HG03097 (cell line): Measurements from ENCODE around the gene P2RY12.
A peak's percentile ranks its signal among the peaks of the same experiment; 100 is the strongest.
"Not testable (repeated sequence)": the region's sequence is repeated elsewhere in the genome, so short reads cannot be mapped to it uniquely, and the experiment has no call there.

ENCODE experiments used
- ATAC-seq: cut with Tn5 transposase; IDR thresholded peaks from one replicate; pipeline ENCODE4 v1.9.1; 2021; ENCODE audit not compliant: unreplicated experiment, low FRiP score

The P2RY12 gene

DNA sequence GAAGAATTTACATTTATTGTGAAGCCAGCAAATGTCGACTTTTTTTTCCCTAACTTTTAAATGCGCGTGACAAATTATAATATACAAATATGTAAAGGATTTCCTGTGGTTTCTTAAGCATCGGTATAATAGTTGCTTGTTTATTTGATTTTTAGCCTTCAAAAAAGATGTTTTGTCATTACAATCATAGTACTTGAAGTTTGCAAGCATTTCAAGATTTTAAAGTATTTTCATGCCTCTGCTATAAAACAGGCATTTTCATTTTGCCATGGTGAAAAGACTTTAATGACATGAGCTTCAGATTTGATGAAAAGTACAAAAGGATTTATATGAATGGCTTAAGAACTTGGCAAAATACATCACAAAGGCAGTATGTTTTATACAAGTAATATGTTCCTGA, 9.4 kb upstream of the P2RY12 start:
- ATAC-seq: no peak

GRCh38 chr3:151393146-151393830, 8.7 kb upstream of the P2RY12 start:
- no peak for ATAC-seq

- not testable (repeated sequence) for ATAC-seq
Measured at GRCh38 chr3:151392191-151392590, 7.6 kb upstream of the P2RY12 start.

GRCh38 chr3:151391720-151392119, 7.2 kb upstream of the P2RY12 start:
- no peak for ATAC-seq

DNA sequence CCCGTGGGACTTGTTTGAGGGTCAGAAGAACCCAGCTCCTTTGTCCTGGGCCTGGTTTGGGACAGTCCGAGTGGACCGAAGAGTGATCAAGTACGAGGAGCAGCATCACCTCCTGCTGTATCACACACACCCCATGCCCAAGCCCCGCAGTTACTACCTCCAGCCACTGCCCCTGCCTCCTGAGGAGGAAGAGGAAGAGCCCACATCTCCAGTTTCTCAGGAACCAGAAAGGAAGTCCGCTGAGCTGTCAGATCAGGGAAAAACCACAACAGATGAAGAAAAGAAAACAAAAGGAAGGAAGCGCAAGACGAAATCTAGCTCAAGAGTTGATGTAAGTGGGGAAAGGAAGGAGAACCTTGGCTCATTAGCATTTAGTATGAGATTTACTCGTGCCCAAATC, 3.3 kb upstream of the P2RY12 start:
- no peak for ATAC-seq

- ATAC-seq: no peak
Measured at GRCh38 chr3:151387432-151387831, 2.9 kb upstream of the P2RY12 start.

DNA sequence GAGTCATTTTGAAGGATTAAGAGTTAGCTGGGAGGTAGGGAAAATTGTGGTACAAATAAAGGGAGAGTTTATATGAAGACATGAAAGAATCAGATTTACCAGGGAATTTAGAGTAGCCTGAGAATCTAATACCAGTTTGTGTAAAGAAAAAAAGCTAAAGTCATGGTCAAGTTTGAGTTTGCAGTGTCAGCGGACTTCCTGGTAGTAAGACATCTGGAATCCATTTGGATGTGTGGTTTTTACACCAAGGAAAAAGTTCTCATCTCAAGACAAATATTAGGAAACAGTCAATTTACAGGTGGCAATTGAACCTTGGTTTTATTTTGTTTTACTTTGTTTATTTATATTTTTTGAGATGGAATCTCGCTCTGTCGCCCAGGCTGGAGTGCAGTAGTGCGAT, 1.5 kb upstream of the P2RY12 start:
- ATAC-seq: no peak

DNA sequence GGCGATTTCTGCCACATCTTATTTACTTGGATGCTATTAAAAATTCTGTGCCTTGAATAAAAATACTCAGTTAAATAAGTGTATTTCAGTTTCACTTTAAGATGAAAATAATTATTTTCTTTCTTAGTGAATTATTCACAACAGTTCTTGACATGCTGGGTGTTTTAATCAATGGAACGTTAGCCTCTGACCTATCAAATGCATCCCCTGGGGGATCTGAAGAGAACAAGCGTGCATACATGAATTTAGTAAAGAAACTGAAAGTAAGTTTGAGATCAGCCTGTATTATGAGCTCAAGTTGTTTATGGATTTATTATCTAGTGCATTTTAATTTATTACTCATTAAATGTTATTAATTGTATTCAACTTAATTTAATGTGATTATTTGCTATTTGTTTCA, 597 bp downstream of the P2RY12 start:
- ATAC-seq: peak; percentile 74

DNA sequence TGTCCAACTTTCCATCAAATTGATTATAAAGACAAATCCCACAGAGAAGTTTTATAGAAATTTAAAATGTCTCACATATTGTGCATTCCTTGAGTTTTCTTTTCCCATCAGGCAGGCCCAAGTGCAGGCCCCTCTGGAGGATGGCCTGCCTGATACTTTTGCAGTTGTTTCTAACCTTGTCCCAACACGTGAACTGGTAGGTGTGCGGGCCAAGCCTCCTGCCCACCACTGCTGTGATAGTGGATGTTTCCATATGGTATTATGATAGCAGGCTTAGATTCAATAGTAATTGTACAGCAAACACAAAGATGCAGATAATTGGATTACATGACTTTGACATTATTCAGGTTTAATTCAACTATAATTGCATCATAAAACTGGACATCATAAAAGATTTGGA, 1.4 kb downstream of the P2RY12 start:
- ATAC-seq: no peak

DNA sequence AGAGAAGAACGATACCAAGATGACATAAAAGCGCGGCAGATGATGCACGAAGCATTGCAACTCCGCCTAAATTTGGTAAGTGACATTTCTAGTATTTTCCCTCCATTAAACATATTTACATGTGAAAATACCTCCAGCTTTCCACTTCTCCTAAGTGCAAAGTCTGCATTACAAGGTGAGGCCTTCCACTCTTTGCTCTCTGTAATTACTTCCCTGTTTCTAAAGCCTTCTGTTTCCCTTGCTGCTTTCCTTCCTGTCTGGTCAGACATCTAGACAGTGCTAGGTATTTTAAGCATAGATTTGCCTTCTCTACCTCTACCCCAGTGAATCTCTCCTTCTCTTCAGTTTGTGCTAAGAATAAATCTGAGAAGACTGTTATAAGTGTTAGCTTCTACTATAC, 1.9 kb downstream of the P2RY12 start:
- ATAC-seq: no peak

- ATAC-seq: no peak
Measured at GRCh38 chr3:151379083-151379734, 5.3 kb downstream of the P2RY12 start.

DNA sequence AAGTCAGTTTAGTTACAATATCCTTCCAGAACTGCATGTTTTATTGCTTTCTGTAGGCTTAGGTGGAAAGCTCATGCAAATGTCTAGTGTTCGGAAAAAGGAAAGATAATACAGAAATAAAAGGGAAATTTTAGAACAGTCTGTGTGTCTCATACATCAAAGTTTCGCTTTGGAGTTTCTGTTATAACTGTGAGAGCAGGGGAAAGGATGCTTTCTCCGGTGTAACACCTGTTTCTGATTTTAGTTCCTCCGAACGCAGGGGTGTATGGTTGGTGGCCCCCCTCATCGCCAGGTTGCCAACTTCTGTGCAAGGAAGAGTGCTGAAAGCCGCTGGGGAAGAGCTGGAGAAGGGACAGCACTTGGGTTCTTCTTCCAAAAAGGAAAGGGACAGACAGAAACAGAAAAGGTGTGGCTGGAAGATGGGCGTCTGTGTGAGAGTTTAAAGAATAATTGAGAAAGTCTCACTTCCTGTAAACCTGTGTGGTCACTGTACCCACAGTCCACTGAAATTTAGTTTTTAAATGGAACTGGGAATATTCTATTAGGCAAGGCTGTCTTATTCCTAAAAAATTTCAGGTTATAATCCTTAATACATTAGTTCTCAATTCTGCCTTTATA, 6.7 kb downstream of the P2RY12 start:
- no peak for ATAC-seq

DNA sequence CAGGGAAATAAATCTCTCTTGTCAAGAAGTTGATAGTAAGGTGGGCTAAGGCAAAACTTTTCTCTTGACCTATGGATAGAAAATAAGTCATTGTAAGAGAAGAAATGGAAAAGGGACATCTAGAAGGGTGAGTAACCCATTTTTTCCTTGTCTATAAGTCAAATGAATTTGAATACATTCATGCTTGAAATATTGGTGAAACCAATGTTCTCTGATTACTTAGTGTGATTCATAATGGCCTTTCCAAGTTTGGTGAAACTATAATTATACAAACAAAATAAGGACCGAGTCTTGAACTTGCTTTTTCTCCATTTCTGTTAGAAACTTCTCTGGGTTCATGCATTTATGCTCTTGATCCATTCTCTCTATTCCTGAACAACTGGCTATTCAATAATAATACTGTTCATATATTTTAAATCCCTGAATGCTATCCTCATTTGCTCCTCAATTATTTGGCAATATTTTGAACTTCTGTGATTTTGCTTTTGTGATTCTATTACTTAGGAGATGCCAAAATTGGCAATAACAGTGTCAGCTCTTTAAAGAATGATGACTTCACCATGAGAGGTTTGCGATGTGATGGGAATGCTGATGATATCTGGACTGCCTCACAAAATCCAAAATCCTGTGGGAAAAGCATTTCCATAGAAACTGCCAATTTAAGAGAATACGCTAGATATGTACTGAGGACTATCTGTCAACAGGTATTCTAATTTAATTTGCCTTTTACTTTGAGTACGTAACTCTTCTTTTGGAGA, 12.3 kb downstream of the P2RY12 start:
- ATAC-seq: no peak

GRCh38 chr3:151371526-151371925, 13.0 kb downstream of the P2RY12 start:
- ATAC-seq: no peak

DNA sequence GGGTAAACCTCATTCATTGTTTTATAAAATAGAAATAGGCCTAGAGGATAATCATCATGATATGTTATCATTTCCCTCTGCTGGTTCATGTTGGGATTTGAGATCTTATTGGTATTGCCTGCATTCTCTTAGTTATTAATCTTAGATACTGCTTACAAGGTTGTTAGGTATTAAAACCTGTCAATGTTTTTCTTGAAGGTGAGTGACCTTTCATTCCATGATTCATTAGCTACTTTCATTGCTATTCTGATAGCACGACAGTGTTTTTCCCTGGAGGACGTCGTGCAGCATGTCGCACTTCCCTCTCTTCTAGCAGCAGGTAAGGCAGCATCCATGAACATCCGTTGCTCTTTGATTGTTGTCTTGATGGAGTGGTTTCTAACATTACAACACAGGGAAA, 17.1 kb downstream of the P2RY12 start:
- ATAC-seq: no peak

DNA sequence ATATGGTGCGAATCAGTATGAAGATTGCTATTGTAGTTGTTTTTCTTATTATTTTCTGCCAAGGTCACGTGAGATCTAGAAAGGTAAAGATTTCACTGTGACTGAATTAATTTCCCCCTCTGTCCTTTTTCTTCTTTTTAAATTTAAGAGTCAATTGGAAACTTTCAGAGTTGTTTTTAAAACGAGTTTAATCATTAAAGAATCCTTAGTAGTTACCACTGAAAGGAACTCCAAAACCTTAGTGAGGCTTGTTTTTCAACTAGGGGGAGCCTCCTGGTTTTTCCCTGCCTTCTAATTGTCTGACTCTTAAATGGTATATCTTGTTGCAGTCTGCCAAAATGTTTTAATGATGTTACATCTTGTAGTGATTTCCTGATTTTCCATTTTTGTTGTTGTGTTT, 17.6 kb downstream of the P2RY12 start:
- ATAC-seq: no peak

- ATAC-seq: no peak
Measured at GRCh38 chr3:151362751-151363174, 21.8 kb downstream of the P2RY12 start.

DNA sequence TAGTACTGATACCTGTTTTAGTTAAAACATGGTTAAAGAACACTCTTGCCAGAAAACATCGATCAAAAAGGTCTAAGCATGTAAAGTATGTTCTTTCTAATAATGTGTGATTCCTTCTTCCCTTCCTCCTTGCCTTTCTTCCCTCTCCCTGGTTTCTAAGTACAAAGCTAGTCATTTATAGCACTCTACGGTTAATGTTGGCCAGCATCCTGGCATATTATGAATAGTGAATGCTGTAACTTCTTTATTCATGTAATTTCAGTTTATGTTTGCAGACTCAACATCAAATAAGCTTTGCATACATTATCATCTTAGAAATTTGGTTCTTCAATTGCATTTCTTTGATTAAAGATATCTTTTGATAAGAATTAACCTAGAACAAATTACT, 27.1 kb downstream of the P2RY12 start:
- ATAC-seq: no peak

GRCh38 chr3:151356794-151357462, 27.6 kb downstream of the P2RY12 start:
- ATAC-seq: no peak

DNA sequence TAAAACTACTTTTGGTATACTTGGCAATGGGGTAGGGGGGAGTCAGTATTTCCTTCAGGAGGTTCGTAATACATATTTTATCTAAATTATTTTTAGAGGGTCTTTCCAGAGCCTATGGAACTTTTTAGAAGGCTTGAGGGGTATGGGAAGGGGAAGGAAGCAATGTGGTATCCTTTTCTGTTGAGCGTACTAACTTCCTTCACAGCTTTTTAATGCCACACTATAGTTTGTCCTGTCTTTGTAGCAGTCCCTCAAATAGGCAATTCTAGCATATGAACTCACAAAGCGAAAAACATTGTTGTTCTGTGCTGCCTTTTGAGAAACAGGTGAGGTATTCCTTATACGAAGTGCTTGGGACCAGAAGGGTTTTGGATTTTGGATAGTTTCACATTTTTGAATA, 32.9 kb downstream of the P2RY12 start:
- ATAC-seq: peak; percentile 24

GRCh38 chr3:151351219-151351618, 33.3 kb downstream of the P2RY12 start:
- peak; percentile 71 for ATAC-seq
